ENCODE data around the gene TMEM134.
A peak's percentile ranks its signal among the peaks of the same experiment; 100 is the strongest.

The TMEM134 gene

GRCh38 chr11:67420646-67421429, 48.2 kb downstream of the TMEM134 start:
- DNase-seq, result peak; percentile 98

GRCh38 chr11:67420147-67420645, 48.9 kb downstream of the TMEM134 start:
- no peak for DNase-seq

GRCh38 chr11:67419325-67420049, 49.6 kb downstream of the TMEM134 start:
- DNase-seq, result no peak

GRCh38 chr11:67418476-67419281, 50.4 kb downstream of the TMEM134 start:
- DNase-seq, result no peak

DNA sequence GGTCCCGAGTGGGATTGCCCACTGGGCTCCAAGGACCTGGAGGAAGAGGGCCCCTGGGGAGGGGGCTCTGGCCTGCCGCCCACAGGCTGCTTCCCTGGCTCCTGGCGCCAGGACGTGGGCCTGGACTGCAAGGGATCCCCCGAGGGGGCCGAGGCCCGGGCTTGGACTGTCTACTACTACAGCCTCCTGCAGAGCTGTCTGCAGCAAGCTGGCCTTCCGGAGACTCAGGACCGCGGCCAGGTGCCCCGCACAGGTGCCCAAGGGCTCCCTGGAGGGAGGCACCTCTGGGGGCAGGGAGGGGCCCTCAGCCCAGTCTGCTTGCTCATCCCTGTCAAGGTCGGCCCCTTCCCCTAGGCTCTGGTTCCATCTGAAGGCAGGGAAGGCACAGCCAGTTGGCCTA, 51.6 kb downstream of the TMEM134 start:
- no peak for DNase-seq

DNA sequence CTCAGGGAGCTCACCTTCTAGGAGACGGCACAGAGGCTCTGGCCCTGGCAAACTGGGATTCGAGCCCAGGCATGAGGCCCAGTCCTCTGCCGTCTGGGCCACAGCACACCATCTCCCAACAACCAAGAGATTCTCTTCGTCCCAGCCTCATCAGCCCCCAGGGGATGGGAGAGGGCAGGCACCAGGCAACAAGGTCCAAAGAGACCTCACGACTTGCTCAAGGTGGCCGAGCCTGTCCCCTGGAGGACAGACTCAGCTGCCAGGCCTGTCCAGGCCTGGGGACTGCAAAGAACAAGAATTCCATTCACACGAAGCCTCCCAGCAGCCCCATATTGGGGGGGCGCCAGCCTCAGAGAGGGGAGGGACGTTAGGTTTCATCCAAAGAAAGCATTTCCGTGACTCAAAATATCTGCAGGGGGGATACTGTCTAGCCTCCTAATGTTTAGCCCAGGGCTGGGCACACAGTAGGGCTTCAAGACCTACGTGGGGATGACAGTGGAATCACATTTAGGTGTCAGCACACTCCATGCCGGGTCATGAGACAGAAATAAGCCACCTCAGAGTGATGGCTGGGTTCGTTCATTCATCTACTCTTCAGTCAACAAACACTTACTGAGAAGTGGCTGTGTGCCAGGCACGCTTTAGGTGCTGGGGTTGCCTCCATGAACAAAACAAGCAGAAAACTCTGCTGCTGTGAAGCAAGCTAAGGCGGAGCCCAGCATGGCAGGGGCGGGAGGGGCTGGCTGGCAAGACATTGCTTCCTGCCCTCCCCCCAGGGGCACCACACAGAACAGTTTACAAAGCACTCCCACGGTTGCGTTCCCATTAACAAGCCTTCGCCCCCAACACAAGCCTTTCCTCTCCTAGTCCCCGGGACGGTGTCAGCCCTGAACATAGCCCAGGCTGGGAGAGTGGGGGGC, 52.4 kb downstream of the TMEM134 start:
- peak; percentile 84 for DNase-seq

DNA sequence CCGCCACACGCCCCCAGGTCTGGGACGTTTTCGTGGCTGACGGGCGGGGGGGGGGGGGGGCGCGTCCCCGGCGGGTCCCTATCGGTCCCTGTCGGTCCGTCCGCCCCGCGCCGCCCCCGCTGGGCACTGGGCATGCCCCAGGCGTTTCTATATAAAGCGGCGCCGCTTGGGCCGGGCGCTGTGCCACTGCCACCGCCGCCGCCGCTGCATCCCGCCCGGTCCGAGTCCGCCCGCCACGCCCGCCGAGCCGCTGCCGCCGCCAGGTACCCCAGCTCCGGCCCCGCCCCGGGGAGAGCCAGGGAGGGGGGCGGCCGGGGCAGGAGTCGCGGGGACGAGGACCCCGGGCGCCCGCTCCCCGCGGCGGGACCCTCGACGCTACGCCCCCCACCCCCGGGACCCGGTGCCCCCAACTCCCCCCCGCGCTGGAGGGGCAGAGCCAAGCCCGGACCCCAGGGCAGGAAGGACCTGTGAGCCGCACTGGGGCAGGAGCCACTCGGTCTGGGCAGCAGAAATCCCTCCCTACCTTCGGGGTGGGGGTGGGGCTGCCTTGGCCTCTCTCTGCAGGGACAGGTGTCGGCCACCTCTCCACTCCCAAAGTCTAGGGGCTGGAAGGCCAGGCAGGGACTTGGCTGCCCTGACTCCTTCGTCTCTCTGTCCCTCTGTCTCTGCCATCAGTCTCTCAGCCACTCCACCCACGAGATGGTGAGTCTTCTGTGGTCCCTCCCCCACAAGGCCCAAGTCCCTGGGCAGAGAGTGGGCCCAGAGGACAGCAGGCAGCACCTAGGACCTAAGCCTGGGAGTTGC, 53.3 kb downstream of the TMEM134 start, which contains the start of gene CARNS1:
TSS of gene CARNS1 (plus strand) at position 178 of the 804 bp plus-strand sequence. CDS start at position 700, 522 bp downstream.
- no peak for DNase-seq

DNA sequence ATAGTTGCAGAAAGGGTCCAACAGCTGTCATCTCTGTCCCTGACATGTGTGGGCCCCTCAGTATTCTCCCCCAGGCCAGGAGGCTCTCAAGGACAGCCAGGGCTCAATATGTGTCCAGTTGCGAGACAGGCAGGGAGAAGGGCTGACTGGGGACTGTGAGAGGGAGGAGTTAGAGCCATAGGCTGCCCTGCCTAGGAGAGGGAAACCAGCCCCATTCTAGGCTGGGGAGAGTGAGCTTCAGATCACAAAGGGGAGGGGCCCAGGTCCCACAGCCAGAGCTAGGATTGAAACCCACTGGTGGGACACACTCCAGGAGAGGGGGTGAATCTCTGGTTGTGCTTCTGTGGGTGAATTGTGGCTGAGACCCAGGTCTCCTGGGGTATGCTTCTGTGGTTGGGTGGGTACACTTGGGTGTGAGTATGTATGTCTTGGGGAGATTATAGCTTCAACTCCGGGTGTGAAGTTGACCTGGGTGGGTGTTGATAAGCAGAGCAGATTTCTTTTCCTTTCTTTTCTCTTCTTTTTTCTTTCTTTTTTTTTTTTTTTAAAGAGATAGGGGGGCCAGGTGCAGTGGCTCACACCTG, 55.7 kb downstream of the TMEM134 start:
- no peak for DNase-seq

DNA sequence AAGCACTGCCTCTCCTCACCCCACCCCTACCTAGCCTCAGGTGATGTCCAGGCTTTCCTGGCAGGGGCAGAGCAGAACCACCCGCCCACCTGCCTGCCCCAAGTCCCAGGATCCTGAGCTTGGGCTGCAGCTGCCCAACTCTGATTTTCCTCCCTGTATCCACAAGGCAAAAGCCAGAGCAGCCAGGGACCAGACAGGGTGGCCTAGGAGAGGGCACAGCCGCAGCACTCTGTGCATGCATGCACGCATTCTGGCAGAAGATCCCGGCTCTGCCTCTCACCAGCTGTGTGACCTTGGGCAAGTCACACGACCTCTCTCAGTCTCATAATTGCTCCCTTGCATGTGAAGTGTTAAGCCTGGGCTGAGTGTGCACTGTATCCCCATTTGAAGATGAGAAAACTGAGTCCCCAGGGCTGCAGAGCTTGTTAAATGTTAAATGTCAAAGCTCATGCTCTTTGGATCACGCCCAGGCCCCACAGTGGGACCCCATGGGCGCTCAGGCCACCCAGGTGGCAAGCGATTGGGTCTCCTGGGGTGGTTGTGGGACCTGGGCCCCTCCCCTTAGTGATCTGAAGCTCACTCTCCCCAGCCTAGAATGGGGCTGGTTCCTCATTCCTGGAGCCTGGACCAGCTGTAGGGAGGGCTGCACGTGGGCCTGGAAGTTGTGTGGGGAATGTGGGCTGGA, 56.4 kb downstream of the TMEM134 start:
- DNase-seq, result no peak

DNA sequence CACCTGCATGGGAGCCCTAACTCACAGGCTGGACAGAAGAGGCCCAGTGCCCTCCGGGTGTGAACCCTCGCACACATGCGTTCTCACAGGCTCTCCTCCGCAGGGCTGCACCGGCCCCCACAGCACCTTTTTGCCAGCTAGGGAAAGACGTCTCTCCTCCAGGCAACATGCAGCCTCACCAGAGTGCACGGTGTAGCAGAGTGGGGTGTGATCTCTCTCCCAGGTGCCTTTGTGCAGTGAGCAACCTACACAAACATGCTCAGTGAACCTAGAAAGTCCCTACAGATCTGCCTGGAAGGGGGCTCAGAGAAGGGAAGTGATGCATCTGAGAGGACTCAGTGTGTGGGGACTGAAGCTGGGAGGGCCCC, 57.3 kb downstream of the TMEM134 start:
- DNase-seq, result no peak
